ENCODE results near the gene TOP3B.

Gene TOP3B

DNA sequence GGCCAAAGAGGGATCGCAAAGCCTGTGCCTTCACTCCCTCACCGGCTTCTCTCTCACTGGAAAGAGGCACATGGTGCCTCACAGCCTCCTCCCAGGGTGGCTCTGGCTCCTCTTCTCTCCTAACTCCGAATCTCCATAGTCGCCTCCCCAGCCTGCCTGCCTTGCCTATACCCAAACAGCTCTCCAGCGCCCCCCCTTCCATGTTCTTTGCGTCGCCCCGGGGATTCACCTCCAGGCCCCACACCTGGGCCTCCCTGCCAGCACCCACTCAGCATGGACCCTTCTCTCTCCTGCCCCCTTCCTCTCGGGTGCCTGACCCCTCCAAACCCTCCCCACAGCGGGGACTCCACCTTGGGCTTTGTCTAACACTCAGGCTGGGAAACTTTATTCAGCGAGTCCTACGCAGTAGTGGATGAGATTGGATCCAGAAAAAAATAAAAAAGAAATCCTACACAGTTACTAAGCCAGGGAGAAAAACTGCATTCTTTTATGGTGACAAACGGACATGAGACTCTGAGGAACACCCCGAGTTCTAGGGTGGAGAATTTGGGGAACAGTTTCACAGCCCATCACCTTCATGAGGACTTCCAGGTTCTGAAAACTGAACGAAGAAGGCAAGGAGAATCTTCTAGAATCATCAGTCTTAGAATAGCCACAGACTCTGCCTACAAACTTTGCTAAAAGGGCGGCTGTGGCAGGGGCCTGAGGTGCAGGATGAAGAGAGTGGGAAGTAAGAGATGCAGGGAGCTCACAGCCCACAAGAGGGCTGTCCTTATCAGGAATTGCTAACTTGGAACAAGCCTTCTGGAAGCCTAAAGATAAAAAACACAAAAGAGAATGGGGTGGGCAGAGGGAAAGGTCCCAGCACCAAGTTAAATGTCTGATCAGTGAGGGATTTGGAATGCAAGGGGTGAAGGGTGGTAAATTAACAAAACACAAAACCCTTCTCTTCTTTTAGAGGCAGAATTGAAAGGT lies 35.3 kb downstream of the TOP3B start:
- TF ChIP-seq, protein P1, sequence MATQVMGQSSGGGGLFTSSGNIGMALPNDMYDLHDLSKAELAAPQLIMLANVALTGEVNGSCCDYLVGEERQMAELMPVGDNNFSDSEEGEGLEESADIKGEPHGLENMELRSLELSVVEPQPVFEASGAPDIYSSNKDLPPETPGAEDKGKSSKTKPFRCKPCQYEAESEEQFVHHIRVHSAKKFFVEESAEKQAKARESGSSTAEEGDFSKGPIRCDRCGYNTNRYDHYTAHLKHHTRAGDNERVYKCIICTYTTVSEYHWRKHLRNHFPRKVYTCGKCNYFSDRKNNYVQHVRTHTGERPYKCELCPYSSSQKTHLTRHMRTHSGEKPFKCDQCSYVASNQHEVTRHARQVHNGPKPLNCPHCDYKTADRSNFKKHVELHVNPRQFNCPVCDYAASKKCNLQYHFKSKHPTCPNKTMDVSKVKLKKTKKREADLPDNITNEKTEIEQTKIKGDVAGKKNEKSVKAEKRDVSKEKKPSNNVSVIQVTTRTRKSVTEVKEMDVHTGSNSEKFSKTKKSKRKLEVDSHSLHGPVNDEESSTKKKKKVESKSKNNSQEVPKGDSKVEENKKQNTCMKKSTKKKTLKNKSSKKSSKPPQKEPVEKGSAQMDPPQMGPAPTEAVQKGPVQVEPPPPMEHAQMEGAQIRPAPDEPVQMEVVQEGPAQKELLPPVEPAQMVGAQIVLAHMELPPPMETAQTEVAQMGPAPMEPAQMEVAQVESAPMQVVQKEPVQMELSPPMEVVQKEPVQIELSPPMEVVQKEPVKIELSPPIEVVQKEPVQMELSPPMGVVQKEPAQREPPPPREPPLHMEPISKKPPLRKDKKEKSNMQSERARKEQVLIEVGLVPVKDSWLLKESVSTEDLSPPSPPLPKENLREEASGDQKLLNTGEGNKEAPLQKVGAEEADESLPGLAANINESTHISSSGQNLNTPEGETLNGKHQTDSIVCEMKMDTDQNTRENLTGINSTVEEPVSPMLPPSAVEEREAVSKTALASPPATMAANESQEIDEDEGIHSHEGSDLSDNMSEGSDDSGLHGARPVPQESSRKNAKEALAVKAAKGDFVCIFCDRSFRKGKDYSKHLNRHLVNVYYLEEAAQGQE (IDR thresholded peaks at IDR 0.05; ENCODE audit: insufficient read depth in 1 of 2, low read depth in 2 of 2, low read length in 2 of 2) = no peak
- no peak for TF ChIP-seq FOXP2 (optimal IDR thresholded peaks at IDR 0.05; ENCODE audit: borderline replicate concordance, extremely low read depth, extremely low read length, insufficient read depth)
- no peak for TF ChIP-seq POLR2AphosphoS5 (IDR thresholded peaks at IDR 0.05; ENCODE audit: low read depth, low read length)
- TF ChIP-seq TAF1 (IDR thresholded peaks at IDR 0.05; ENCODE audit: borderline replicate concordance, insufficient read depth, low read length) = no peak
- TF ChIP-seq SIN3A (IDR thresholded peaks at IDR 0.05; ENCODE audit: borderline replicate concordance, insufficient read depth, low read length) = no peak

DNA sequence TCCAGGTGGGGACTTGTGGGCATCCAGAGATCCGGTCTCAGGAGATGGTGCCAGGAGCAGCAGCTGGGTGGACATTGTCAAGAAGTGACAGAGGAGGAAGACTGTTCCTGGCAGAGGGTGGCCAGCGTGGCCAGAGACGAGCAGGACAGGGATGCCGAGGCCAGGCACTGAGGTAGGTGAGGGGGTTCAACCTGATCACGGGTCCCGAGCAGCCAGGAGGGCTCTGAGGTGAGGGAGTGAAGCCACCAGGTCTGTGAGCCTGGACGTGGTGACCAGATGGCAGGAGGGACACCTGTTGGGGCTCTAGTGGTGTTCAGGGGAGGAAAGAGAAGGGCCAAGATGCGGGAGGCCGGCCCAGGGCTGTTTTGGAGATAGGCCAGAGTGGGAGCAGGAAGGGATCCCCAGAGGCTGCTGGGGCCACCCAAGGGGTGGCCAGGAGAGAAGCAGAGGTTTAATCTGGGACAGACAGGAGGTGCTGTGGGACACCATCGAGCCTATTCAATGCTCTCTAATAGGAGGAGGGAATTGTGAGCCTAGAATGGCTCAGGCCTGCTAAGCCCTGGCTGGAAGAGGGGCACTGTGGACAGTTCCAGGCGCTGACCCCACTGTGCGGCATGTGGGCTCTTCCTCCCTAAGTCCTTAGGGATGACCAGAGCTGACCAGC lies 36.2 kb downstream of the TOP3B start:
- TF ChIP-seq SIN3A (IDR thresholded peaks at IDR 0.05; ENCODE audit: borderline replicate concordance, insufficient read depth, low read length) (no peak), POLR2AphosphoS5 (IDR thresholded peaks at IDR 0.05; ENCODE audit: low read depth, low read length) (no peak), TAF1 (IDR thresholded peaks at IDR 0.05; ENCODE audit: borderline replicate concordance, insufficient read depth, low read length) (no peak), FOXP2 (optimal IDR thresholded peaks at IDR 0.05; ENCODE audit: borderline replicate concordance, extremely low read depth, extremely low read length, insufficient read depth) (no peak)
- TF ChIP-seq, protein P1 (IDR thresholded peaks at IDR 0.05; ENCODE audit: insufficient read depth in 1 of 2, low read depth in 2 of 2, low read length in 2 of 2) = no peak

DNA sequence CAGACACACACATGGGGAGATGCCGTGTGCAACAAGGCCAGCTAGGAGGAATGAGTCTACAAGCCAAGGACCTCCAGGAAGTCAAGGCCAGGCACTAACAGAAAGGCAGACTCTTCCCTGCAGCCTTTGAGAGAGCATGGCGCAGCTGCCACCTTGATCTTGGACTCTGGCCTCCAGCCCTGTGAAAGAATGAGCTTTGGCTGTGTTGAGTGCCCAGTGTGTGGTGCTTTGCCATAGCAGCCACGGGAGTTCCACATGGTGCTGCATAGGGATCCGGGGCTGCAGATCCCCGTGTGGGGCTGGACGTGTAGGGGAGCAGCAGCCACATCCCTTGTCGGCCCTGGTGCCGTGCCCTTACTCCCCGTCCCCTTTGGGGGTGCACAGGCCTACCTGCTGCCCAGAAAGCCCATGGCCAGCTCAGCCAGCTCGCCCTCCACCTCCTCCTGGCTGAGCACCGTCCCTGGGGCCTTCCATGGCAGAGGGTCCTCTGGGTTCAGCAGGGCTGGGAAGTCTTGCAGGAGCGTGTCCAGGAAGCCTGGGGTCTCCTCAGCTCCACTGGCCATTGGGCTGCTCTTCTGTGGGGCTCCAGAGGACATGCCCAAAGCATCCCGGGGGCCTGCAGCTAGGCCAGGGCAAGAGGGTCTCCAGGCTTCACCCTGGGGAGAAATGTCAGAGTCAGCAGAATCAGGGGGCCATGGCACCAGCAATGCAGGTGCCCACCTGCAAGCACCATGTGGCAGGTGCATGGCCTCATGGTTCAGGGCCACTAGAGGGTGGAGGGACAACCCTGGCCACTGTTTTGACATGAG lies 36.9 kb downstream of the TOP3B start:
- TF ChIP-seq SIN3A (IDR thresholded peaks at IDR 0.05; ENCODE audit: borderline replicate concordance, insufficient read depth, low read length) (no peak), FOXP2 (optimal IDR thresholded peaks at IDR 0.05; ENCODE audit: borderline replicate concordance, extremely low read depth, extremely low read length, insufficient read depth) (no peak), POLR2AphosphoS5 (IDR thresholded peaks at IDR 0.05; ENCODE audit: low read depth, low read length) (no peak), TAF1 (IDR thresholded peaks at IDR 0.05; ENCODE audit: borderline replicate concordance, insufficient read depth, low read length) (no peak)
- TF ChIP-seq, protein P1 (IDR thresholded peaks at IDR 0.05; ENCODE audit: insufficient read depth in 1 of 2, low read depth in 2 of 2, low read length in 2 of 2) = no peak

DNA sequence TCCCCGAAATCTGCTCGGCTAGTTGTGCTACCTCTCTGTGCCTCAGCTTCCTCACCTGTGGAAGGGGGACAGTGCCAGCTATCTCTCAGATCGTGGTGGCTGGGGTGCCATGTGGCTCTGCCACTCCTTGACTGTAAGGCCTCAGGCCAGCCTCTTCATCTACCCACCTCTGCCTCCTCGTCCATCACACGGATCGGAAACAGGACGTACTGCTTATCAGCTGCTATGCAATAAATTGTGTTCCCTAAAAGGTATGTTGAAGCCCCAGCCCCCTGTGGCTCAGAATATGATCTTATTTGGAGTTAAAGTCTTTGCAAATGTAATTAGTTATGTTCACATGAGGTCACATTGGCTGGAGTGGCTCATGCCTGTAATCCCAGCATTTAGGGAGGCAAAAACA lies 37.7 kb downstream of the TOP3B start:
- TF ChIP-seq, protein P1 (IDR thresholded peaks at IDR 0.05; ENCODE audit: insufficient read depth in 1 of 2, low read depth in 2 of 2, low read length in 2 of 2) = no peak
- TF ChIP-seq FOXP2 (optimal IDR thresholded peaks at IDR 0.05; ENCODE audit: borderline replicate concordance, extremely low read depth, extremely low read length, insufficient read depth) (no peak), SIN3A (IDR thresholded peaks at IDR 0.05; ENCODE audit: borderline replicate concordance, insufficient read depth, low read length) (no peak), TAF1 (IDR thresholded peaks at IDR 0.05; ENCODE audit: borderline replicate concordance, insufficient read depth, low read length) (no peak), POLR2AphosphoS5 (IDR thresholded peaks at IDR 0.05; ENCODE audit: low read depth, low read length) (no peak)
